Neural crest cell (in vitro differentiated cells): ENCODE results near the gene EHD1. TPM values are rescaled to one million over a fixed set of nuclear protein-coding genes. Genes with fewer than 3 reads are reported as not detected.

Source experiments
- DNase-seq: peaks from one replicate; pipeline ENCODE4 v3.0.0; 2021; ENCODE audit warnings: low read depth, mixed read lengths, low spot score
- H3K27ac Mint-ChIP-seq: one replicate; pipeline ENCODE4 v1.8.0; 2021; ENCODE audit warnings: mild to moderate bottlenecking, mixed read lengths; ENCODE audit not compliant: unreplicated experiment
- H3K27me3 Mint-ChIP-seq: 2 replicates; pipeline ENCODE4 v1.8.0; 2021; ENCODE audit warnings: low read depth, mild to moderate bottlenecking, mixed read lengths
- H3K36me3 Mint-ChIP-seq: 2 replicates; pipeline ENCODE4 v1.8.0; 2021; ENCODE audit warnings: low read depth, mild to moderate bottlenecking, mixed read lengths
- H3K4me1 Mint-ChIP-seq: 2 replicates; pipeline ENCODE4 v1.8.0; 2021; ENCODE audit warnings: mixed read lengths
- H3K4me3 Mint-ChIP-seq: one replicate; pipeline ENCODE4 v1.8.0; 2021; ENCODE audit warnings: mild to moderate bottlenecking, mixed read lengths
- H3K9me3 Mint-ChIP-seq: 2 replicates; pipeline ENCODE4 v1.8.0; 2021; ENCODE audit warnings: mixed read lengths
- CTCF ChIP-seq: fragments of 200-600 bp; sonication (generic); conservative IDR thresholded peaks from 2 replicates; pipeline ENCODE4 v1.5.0; 2021; ENCODE audit warnings: antibody characterized with exemption, mild to moderate bottlenecking
- total RNA-seq: library from RNA; stranded (reverse); gene quantifications from 2 replicates; pipeline ENCODE4 v1.2.1, GENCODE V29; 2021

Gene EHD1
- total RNA-seq, 1 donor from 2014 or later: 74.2 TPM

- no peak for TF ChIP-seq CTCF
- Mint-ChIP-seq H3K4me1 (peaks cover 9% of the 10 kb centered on the region), H3K4me3 (peak overlapping the region; percentile 72), H3K9me3 (no peaks in the 10 kb centered on the region), H3K27me3 (peaks cover 20% of the 10 kb centered on the region), H3K27ac (no peak overlapping the region), H3K36me3 (no peaks in the 10 kb centered on the region)
- no peak for DNase-seq
Measured at GRCh38 chr11:64843686-64844329, 34.6 kb downstream of the EHD1 start.

GRCh38 chr11:64842851-64843685 lies 35.4 kb downstream of the EHD1 start:
- Mint-ChIP-seq H3K4me3 (peak overlapping the region; percentile 34), H3K9me3 (no peaks in the 10 kb centered on the region), H3K27me3 (peaks cover 20% of the 10 kb centered on the region), H3K4me1 (peaks cover 9% of the 10 kb centered on the region), H3K27ac (peak overlapping the region; percentile 71), H3K36me3 (no peaks in the 10 kb centered on the region)
- no peak for TF ChIP-seq CTCF
- DNase-seq: no peak

GRCh38 chr11:64842366-64842759 lies 36.1 kb downstream of the EHD1 start:
- no peak overlapping the region for H3K4me3 Mint-ChIP-seq

GRCh38 chr11:64841592-64842365 lies 36.6 kb downstream of the EHD1 start:
- peaks cover 9% of the 10 kb centered on the region for H3K4me1 Mint-ChIP-seq
- no peaks in the 10 kb centered on the region for H3K9me3 Mint-ChIP-seq
- TF ChIP-seq CTCF: no peak
- no peaks in the 10 kb centered on the region for H3K36me3 Mint-ChIP-seq
- H3K27me3 Mint-ChIP-seq: peaks cover 17% of the 10 kb centered on the region
- DNase-seq: no peak
- peak overlapping the region; percentile 27 for H3K27ac Mint-ChIP-seq
- H3K4me3 Mint-ChIP-seq: no peak overlapping the region

More at GRCh38 chr11:64842366-64842759, 36.1 kb downstream of the EHD1 start:
- H3K4me1 Mint-ChIP-seq: peaks cover 9% of the 10 kb centered on the region
- no peaks in the 10 kb centered on the region for H3K36me3 Mint-ChIP-seq
- no peaks in the 10 kb centered on the region for H3K9me3 Mint-ChIP-seq
- peaks cover 20% of the 10 kb centered on the region for H3K27me3 Mint-ChIP-seq
- no peak overlapping the region for H3K27ac Mint-ChIP-seq
- no peak for DNase-seq
- TF ChIP-seq CTCF: no peak
